Stomach (tissue), 9 donors: Measurements from ENCODE around the gene SLC18A3. TPM values are rescaled to one million over a fixed set of nuclear protein-coding genes. Genes with fewer than 3 reads are reported as not detected.
A peak's percentile ranks its signal among the peaks of the same experiment; 100 is the strongest.

ENCODE experiments used
- DNase-seq, 2 donors: peaks; one replicate each; pipeline versions ENCODE4 v3.0.0 to v3.0.0-alpha.2; 2013 to 2019
- H3K27ac ChIP-seq, 5 donors: fragments of 200-600 bp in 4 of 5; sonication (generic) in 4 of 5; one replicate each; pipeline ENCODE4 v1.5.1; 2013 to 2019; ENCODE audit warnings: mild to moderate bottlenecking in 1 of 5, moderate library complexity in 1 of 5
- H3K27me3 ChIP-seq, 3 donors: fragments of 200-600 bp; sonication (generic); one replicate each; pipeline ENCODE4 v1.5.1; 2017 to 2019; ENCODE audit warnings: mixed run types in 1 of 3
- H3K36me3 ChIP-seq, 4 donors: fragments of 200-600 bp; sonication (generic); 1 replicate in 3 of 4; 2 replicates in 1 of 4; pipeline ENCODE4 v1.5.1; 2016 to 2019
- H3K4me1 ChIP-seq, 4 donors: fragments of 200-600 bp; sonication (generic); one replicate each; pipeline ENCODE4 v1.5.1; 2016 to 2019
- H3K4me3 ChIP-seq, 4 donors: fragments of 200-600 bp; sonication (generic) in 3 of 4; one replicate each; pipeline ENCODE4 v1.5.1; 2016 to 2019; ENCODE audit warnings: mild to moderate bottlenecking in 1 of 4
- H3K9me3 ChIP-seq, 4 donors: fragments of 200-600 bp; sonication (generic); one replicate each; pipeline ENCODE4 v1.5.1; 2016 to 2019
- EP300 ChIP-seq: sonication (generic); formaldehyde crosslinking; IDR thresholded peaks from one replicate; pipeline ENCODE4 v1.6.1; 2017; ENCODE audit warnings: antibody characterized with exemption
- POLR2A ChIP-seq, 4 donors: fragments of 450-650 bp; IDR thresholded peaks; one replicate each; pipeline ENCODE4 v1.6.1; 2016; ENCODE audit warnings: antibody characterized with exemption in 4 of 4, control low read depth in 2 of 4, mild to moderate bottlenecking in 1 of 4, moderate library complexity in 1 of 4
- POLR2AphosphoS5 ChIP-seq, 3 donors: sonication (generic); formaldehyde crosslinking; IDR thresholded peaks; one replicate each; pipeline ENCODE4 v1.6.1; 2016; ENCODE audit warnings: antibody characterized with exemption in 3 of 3
- WGBS, 5 donors: extraction: QIAGEN DNeasy Blood & Tissue Kit in 3 of 5; methylation state at CpG; one replicate each; pipeline versions ENCODE4 v1.1.5 to v1.1.7; 2013 to 2018; 5-methylcytosine and 5-hydroxymethylcytosine counted together
- intact Hi-C: fragments of 100-400 bp; cut with DNase I; formaldehyde crosslinking; loops from one replicate; pipeline ENCODE4 v1.15.1; 2023; ENCODE audit warnings: low total_unique reads
- polyA plus RNA-seq, 3 donors: library from polyadenylated mRNA; stranded (reverse); fragments of 200-250 nt; gene quantifications; one replicate each; pipeline ENCODE4 v1.2.3, GENCODE V29; 2013
- total RNA-seq, 5 donors: library from RNA; depleted of rRNA; stranded (reverse); fragments of >200 nt; gene quantifications; one replicate each; pipeline versions ENCODE4 v1.1.0 to v1.2.3, GENCODE V29; 2014 to 2016
- TF ChIP-seq, protein P1 (sequence below), 7 experiments: fragments of 450-650 bp in 4 of 7; fragments of 200-600 bp in 3 of 7; sonication (generic) in 3 of 7; IDR thresholded peaks; one replicate each; pipeline ENCODE4 v1.5.1; 2016 to 2019; ENCODE audit warnings: antibody characterized with exemption in 7 of 7, control low read depth in 2 of 7, mild to moderate bottlenecking in 1 of 7
- donor health status: healthy with polysubstance abuse.
- donor health status: Bipolar disorder and iron deficiency.
- donor health status: healthy.

Gene SLC18A3
- total and polyA plus RNA-seq, 8 donors: 0.20 to 0.73 TPM; not detected in 6

DNA sequence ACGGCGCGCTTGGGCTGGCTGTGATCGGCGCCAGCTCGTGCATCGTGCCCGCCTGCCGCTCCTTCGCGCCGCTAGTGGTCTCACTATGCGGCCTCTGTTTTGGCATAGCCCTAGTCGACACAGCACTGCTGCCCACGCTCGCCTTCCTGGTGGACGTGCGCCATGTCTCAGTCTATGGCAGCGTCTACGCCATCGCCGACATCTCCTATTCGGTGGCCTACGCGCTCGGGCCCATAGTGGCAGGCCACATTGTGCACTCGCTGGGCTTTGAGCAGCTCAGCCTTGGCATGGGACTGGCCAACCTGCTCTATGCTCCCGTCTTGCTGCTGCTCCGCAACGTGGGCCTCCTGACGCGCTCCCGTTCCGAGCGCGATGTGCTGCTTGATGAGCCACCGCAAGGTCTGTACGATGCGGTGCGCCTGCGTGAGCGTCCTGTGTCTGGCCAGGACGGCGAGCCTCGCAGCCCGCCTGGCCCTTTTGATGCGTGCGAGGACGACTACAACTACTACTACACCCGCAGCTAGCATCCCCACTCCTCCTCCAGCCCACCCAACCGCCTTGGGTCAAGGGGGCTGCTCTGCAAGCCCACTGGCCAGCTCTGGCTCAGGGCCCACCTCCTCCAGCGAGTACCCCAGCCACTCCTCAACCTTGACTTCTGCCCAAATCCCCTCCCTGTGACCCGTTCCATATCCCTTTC, 1.9 kb downstream of the SLC18A3 start:
- Histone ChIP-seq H3K27ac (no peak overlapping the region), H3K4me1 (peaks cover 13 to 62% (median 29%) of the 10 kb centered on the region in 4 donors), H3K36me3 (no peaks in the 10 kb centered on the region), H3K9me3 (peaks cover 0 to 11% (median 0%) of the 10 kb centered on the region in 4 donors), H3K27me3 (peaks cover 50 to 100% (median 93%) of the 10 kb centered on the region in 3 donors), H3K4me3 (no peak overlapping the region)
- peak in 1 of 2 donors; percentile 18 for DNase-seq
- WGBS, 5 donors: 11 to 16% (median 14%) methylated on average over 18 to 53 of the region's 53 CpGs
- no peak for TF ChIP-seq EP300
- TF ChIP-seq POLR2AphosphoS5 (IDR thresholded peaks at IDR 0.05): no peak
- TF ChIP-seq POLR2A (IDR thresholded peaks at IDR 0.05): no peak
- TF ChIP-seq, protein P1, sequence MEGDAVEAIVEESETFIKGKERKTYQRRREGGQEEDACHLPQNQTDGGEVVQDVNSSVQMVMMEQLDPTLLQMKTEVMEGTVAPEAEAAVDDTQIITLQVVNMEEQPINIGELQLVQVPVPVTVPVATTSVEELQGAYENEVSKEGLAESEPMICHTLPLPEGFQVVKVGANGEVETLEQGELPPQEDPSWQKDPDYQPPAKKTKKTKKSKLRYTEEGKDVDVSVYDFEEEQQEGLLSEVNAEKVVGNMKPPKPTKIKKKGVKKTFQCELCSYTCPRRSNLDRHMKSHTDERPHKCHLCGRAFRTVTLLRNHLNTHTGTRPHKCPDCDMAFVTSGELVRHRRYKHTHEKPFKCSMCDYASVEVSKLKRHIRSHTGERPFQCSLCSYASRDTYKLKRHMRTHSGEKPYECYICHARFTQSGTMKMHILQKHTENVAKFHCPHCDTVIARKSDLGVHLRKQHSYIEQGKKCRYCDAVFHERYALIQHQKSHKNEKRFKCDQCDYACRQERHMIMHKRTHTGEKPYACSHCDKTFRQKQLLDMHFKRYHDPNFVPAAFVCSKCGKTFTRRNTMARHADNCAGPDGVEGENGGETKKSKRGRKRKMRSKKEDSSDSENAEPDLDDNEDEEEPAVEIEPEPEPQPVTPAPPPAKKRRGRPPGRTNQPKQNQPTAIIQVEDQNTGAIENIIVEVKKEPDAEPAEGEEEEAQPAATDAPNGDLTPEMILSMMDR (IDR thresholded peaks at IDR 0.05): no peak
- intact Hi-C loops: no loop called here

DNA sequence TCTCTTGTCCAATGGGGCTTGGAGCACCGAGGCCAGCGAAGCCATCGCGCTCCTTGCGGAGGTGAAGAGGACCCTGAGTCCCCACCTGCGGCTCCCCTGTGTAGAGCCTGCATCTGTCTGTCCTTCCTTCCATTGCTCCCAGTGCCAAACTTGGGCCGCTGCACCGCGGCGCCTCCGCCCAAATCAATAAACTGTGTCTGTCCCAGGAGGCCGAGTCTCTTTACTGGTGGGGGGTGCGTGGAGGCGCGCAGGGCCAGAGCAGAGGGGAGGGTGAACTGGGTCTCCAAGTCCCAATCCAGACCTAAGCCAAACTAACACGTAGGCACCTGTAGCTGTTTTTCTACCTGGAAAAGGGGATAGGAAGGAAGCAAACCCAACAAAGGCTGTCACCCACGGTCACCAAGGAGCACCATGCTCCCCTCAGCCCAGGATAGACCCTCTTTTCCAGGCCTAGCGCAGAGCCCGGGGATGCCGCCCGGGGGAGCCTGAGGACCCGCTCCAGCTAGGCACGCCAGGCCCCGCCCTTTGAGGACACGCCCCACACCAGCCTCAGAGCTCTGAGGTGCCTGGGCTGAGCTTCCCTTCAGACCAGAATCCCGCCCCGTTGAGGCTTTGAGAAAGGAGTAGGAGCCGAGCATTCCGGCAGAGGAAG, 2.5 kb downstream of the SLC18A3 start:
- Histone ChIP-seq H3K4me3 (no peak overlapping the region), H3K36me3 (no peaks in the 10 kb centered on the region), H3K27me3 (peaks cover 50 to 100% (median 88%) of the 10 kb centered on the region in 3 donors), H3K9me3 (peaks cover 0 to 11% (median 0%) of the 10 kb centered on the region in 4 donors), H3K4me1 (peaks cover 13 to 58% (median 27%) of the 10 kb centered on the region in 4 donors), H3K27ac (no peak overlapping the region)
- 3 to 12% (median 9%) methylated on average over 17 to 29 of the region's 29 CpGs for WGBS, 5 donors
- TF ChIP-seq POLR2A (IDR thresholded peaks at IDR 0.05) (no peak), POLR2AphosphoS5 (IDR thresholded peaks at IDR 0.05) (no peak), EP300 (no peak)
- TF ChIP-seq, protein P1 (IDR thresholded peaks at IDR 0.05): no peak
- intact Hi-C loops: no loop called here
- peak in 1 of 2 donors; percentile 32 for DNase-seq

DNA sequence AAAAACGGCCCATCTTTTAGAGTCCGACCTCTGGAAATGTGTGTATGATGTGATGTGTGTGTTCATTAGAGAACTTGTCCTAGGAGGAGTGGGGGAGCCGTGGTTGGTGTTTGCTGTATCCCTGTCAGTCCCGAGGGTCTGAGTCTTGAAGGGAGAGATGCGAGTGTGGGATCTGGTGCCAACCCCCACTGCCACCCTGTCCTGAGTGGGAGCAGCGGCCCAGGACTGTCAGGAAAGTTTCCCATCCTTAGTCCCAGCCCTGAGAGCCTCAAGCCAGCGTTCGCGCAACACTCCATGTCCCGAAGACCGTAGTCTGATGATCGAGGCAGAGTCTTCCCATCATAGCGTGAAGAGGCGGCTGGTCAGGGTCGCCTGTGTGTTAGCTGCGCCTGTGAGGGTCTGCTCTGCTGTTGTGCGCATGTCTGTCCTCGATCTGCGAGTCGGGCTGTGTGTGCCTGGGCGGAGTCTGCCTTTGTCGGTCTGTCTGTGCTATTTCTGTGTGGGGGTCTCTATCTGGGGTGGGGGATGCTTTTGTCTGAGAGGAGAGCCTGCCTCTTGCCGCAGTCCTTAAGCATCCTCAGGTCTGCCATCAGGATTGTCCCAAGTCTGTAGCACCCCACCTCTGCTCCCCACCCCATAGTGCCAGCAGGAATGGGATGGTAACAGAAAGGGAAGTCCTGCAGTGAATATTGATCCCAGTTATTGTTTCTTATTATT, 3.2 kb downstream of the SLC18A3 start:
- DNase-seq: no peak
- Histone ChIP-seq H3K9me3 (peaks cover 0 to 11% (median 0%) of the 10 kb centered on the region in 4 donors), H3K27ac (no peak overlapping the region), H3K27me3 (peaks cover 50 to 100% (median 88%) of the 10 kb centered on the region in 3 donors), H3K36me3 (no peaks in the 10 kb centered on the region), H3K4me1 (peaks cover 13 to 58% (median 27%) of the 10 kb centered on the region in 4 donors), H3K4me3 (no peak overlapping the region)
- 4 to 8% (median 7%) methylated on average over 19 to 23 of the region's 23 CpGs for WGBS, 5 donors
- intact Hi-C loops: no loop called here
- TF ChIP-seq POLR2AphosphoS5 (IDR thresholded peaks at IDR 0.05) (no peak), POLR2A (IDR thresholded peaks at IDR 0.05) (no peak), EP300 (no peak)
- TF ChIP-seq, protein P1 (IDR thresholded peaks at IDR 0.05): no peak

DNA sequence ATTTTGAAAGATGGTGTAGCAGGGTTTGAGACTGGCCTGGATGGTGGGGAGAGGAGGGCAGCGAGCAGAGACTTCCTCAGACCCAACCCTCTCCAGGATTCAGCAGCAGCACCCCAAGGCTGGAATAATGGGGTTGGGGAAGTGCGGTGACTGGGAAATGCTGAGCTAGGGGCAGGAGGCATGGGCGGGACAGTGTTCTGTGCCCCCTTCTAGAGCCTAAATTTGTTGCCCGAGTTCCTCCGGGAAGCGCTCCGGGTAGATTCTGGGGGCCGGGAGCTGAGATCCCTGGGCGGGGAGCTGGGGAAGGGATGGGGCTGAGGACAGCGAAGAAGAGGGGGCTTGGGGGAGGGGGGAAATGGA, 3.8 kb downstream of the SLC18A3 start, which contains the start of gene CHAT:
Gene CHAT, plus strand, starts transcription at position 156 of the 360 bp plus-strand sequence. Its CDS starts 153 bp downstream, at position 309.
- Histone ChIP-seq H3K27me3 (peaks cover 49 to 100% (median 85%) of the 10 kb centered on the region in 3 donors), H3K9me3 (peaks cover 0 to 11% (median 0%) of the 10 kb centered on the region in 4 donors), H3K36me3 (no peaks in the 10 kb centered on the region), H3K4me3 (no peak within 1 kb of the TSS), H3K4me1 (peaks cover 13 to 58% (median 27%) of the 10 kb centered on the region in 4 donors), H3K27ac (no peak within 1 kb of the TSS)
- TF ChIP-seq, protein P1 (IDR thresholded peaks at IDR 0.05): no peak
- TF ChIP-seq EP300 (no peak), POLR2A (IDR thresholded peaks at IDR 0.05) (no peak), POLR2AphosphoS5 (IDR thresholded peaks at IDR 0.05) (no peak)
- no peak for DNase-seq
- intact Hi-C loops: no loop called here
- WGBS, 5 donors: 1 to 9% (median 2%) methylated on average over 8 to 10 of the region's 10 CpGs
